Karpas-422 (cell line): ENCODE measurements around the gene IGFBP7. TPM values are rescaled to one million over a fixed set of nuclear protein-coding genes. Genes with fewer than 3 reads are reported as not detected.

ENCODE experiments used
- DNase-seq: peaks from one replicate; pipeline ENCODE4 v3.0.0-alpha.2; 2015
- H2AFZ ChIP-seq: fragments of 200-600 bp; sonication (generic); 2 replicates; pipeline ENCODE4 v1.6.1; 2014; ENCODE audit warnings: antibody characterized with exemption, low read length, mixed read lengths
- H3K27ac ChIP-seq: fragments of 200-600 bp; sonication (generic); 2 replicates; pipeline ENCODE4 v1.5.1; 2014; ENCODE audit warnings: mild to moderate bottlenecking, low read length, moderate library complexity
- H3K27me3 ChIP-seq: fragments of 200-600 bp; sonication (generic); 2 replicates; pipeline ENCODE4 v1.6.1; 2014; ENCODE audit warnings: low read length, mixed read lengths
- H3K36me3 ChIP-seq: fragments of 200-600 bp; sonication (generic); 2 replicates; pipeline ENCODE4 v1.6.1; 2014; ENCODE audit warnings: low read length, mixed read lengths; ENCODE audit not compliant: insufficient read depth
- H3K4me1 ChIP-seq: fragments of 200-600 bp; sonication (generic); 2 replicates; pipeline ENCODE4 v1.6.1; 2014; ENCODE audit warnings: mild to moderate bottlenecking, low read length, mixed read lengths
- H3K4me2 ChIP-seq: fragments of 200-600 bp; sonication (generic); 2 replicates; pipeline ENCODE4 v1.6.1; 2014; ENCODE audit warnings: low read length, low read depth, mild to moderate bottlenecking; ENCODE audit not compliant: poor library complexity, severe bottlenecking
- H3K4me3 ChIP-seq: fragments of 200-600 bp; sonication (generic); 2 replicates; pipeline ENCODE4 v1.5.1; 2014; ENCODE audit warnings: mild to moderate bottlenecking, antibody characterized with exemption, low read length, mixed read lengths
- H3K79me2 ChIP-seq: fragments of 200-600 bp; sonication (generic); 2 replicates; pipeline ENCODE4 v1.6.1; 2014; ENCODE audit warnings: mild to moderate bottlenecking, low read length, mixed read lengths
- H3K9ac ChIP-seq: fragments of 200-600 bp; sonication (generic); 2 replicates; pipeline ENCODE4 v1.6.0; 2014; ENCODE audit warnings: low read length
- H3K9me2 ChIP-seq: fragments of 200-600 bp; sonication (generic), shearing (Covaris generic); replicated peaks from 2 replicates; pipeline ENCODE4 v1.6.0; 2014; ENCODE audit warnings: mild to moderate bottlenecking, low read length, moderate library complexity; ENCODE audit not compliant: insufficient read depth
- H3K9me3 ChIP-seq: fragments of 300-700, 200-600 bp; sonication (generic); 2 replicates; pipeline ENCODE4 v1.6.1; 2014; ENCODE audit warnings: low read length, mixed read lengths
- H4K20me1 ChIP-seq: fragments of 200-600 bp; sonication (generic); 2 replicates; pipeline ENCODE4 v1.6.1; 2014; ENCODE audit warnings: mild to moderate bottlenecking, antibody characterized with exemption, low read length, low read depth; ENCODE audit not compliant: insufficient read depth
- total RNA-seq: library from RNA; depleted of rRNA; stranded (reverse); fragments of >200 nt; shearing (Covaris generic); gene quantifications from 2 replicates; pipeline ENCODE4 v1.2.3, GENCODE V29; 2014; ENCODE audit warnings: low replicate concordance

The IGFBP7 gene
- total RNA-seq, 1 experiment from 2014 or later: not detected

- DNase-seq: no peak
- Histone ChIP-seq H3K9me3 (no peaks in the 10 kb centered on the region), H3K79me2 (no peaks in the 10 kb centered on the region), H3K4me3 (no peak overlapping the region), H3K9me2 (no peaks in the 10 kb centered on the region), H3K27me3 (no peaks in the 10 kb centered on the region), H3K4me1 (no peaks in the 10 kb centered on the region), H3K36me3 (no peaks in the 10 kb centered on the region), H2AFZ (no peak overlapping the region), H4K20me1 (no peaks in the 10 kb centered on the region), H3K4me2 (no peak overlapping the region), H3K9ac (no peak overlapping the region), H3K27ac (no peak overlapping the region)
Measured at GRCh38 chr4:57144466-57144865, 34.3 kb upstream of the IGFBP7 start.

DNA sequence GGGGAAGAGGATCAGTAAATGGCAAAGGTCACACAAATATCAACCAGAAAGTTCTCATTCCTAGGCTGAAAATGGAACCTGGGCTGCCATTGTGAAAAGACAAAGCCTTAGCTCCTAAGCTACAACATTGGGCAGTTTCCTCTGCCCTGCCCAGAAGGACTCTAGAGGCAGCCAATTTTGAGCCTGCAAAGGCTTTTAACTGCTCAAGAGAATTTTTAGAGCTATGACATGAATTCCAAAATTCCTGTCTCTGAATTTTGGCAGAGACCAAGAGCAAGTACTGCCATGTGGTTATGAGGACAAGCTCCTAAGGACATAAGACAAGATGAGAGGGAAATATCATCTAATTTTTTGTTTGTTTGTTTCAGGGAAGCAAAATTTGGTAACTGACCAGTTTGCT, 29.6 kb upstream of the IGFBP7 start:
- H3K9me3 ChIP-seq: no peaks in the 10 kb centered on the region
- no peak for DNase-seq
- H3K4me3 ChIP-seq: no peak overlapping the region
- no peak overlapping the region for H2AFZ ChIP-seq
- no peaks in the 10 kb centered on the region for H3K27me3 ChIP-seq
- H3K27ac ChIP-seq: no peak overlapping the region
- H4K20me1 ChIP-seq: no peaks in the 10 kb centered on the region
- no peak overlapping the region for H3K4me2 ChIP-seq
- H3K79me2 ChIP-seq: no peaks in the 10 kb centered on the region
- no peaks in the 10 kb centered on the region for H3K36me3 ChIP-seq
- no peak overlapping the region for H3K9ac ChIP-seq
- no peaks in the 10 kb centered on the region for H3K4me1 ChIP-seq
- no peaks in the 10 kb centered on the region for H3K9me2 ChIP-seq

- Histone ChIP-seq H3K27ac (no peak overlapping the region), H3K79me2 (no peaks in the 10 kb centered on the region), H3K36me3 (no peaks in the 10 kb centered on the region), H3K4me3 (no peak overlapping the region), H3K4me2 (no peak overlapping the region), H3K9me3 (no peaks in the 10 kb centered on the region), H4K20me1 (no peaks in the 10 kb centered on the region), H3K4me1 (no peaks in the 10 kb centered on the region), H2AFZ (no peak overlapping the region), H3K9ac (no peak overlapping the region), H3K9me2 (no peaks in the 10 kb centered on the region), H3K27me3 (no peaks in the 10 kb centered on the region)
- no peak for DNase-seq
Measured at GRCh38 chr4:57137261-57137660, 27.1 kb upstream of the IGFBP7 start.

GRCh38 chr4:57136281-57136680, 26.1 kb upstream of the IGFBP7 start:
- Histone ChIP-seq H2AFZ (no peak overlapping the region), H3K9me3 (no peaks in the 10 kb centered on the region)
- no peak for DNase-seq

DNA sequence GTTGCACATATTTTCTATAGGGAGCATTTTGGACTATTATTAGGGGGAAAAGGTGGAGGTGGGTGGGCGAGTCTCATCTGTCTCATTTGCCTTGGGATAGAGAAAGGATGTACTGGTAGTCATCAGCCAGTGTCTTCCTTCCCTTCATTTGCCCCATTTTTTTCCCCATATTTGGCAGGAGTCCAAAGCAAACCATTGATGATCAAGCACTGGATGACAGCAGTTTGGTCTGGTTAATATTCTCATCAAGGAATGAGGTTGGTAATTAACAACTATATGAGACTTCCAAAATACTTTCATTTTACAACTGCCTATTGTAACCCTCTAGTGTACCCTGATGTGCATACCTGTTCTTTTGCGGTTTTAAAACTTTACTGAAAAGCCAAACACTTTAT, 22.6 kb upstream of the IGFBP7 start:
- H3K4me3 ChIP-seq: no peak overlapping the region
- no peaks in the 10 kb centered on the region for H3K9me3 ChIP-seq
- no peak overlapping the region for H2AFZ ChIP-seq
- no peaks in the 10 kb centered on the region for H3K36me3 ChIP-seq
- H3K9ac ChIP-seq: no peak overlapping the region
- no peaks in the 10 kb centered on the region for H4K20me1 ChIP-seq
- no peaks in the 10 kb centered on the region for H3K79me2 ChIP-seq
- H3K27me3 ChIP-seq: no peaks in the 10 kb centered on the region
- H3K9me2 ChIP-seq: no peaks in the 10 kb centered on the region
- no peak for DNase-seq
- no peak overlapping the region for H3K4me2 ChIP-seq
- no peaks in the 10 kb centered on the region for H3K4me1 ChIP-seq
- no peak overlapping the region for H3K27ac ChIP-seq

More at GRCh38 chr4:57136281-57136680, 26.1 kb upstream of the IGFBP7 start:
- Histone ChIP-seq H3K4me1 (no peaks in the 10 kb centered on the region), H3K36me3 (no peaks in the 10 kb centered on the region), H3K27me3 (no peaks in the 10 kb centered on the region), H4K20me1 (no peaks in the 10 kb centered on the region), H3K79me2 (no peaks in the 10 kb centered on the region), H3K9ac (no peak overlapping the region), H3K9me2 (no peaks in the 10 kb centered on the region), H3K27ac (no peak overlapping the region), H3K4me2 (no peak overlapping the region), H3K4me3 (no peak overlapping the region)

DNA sequence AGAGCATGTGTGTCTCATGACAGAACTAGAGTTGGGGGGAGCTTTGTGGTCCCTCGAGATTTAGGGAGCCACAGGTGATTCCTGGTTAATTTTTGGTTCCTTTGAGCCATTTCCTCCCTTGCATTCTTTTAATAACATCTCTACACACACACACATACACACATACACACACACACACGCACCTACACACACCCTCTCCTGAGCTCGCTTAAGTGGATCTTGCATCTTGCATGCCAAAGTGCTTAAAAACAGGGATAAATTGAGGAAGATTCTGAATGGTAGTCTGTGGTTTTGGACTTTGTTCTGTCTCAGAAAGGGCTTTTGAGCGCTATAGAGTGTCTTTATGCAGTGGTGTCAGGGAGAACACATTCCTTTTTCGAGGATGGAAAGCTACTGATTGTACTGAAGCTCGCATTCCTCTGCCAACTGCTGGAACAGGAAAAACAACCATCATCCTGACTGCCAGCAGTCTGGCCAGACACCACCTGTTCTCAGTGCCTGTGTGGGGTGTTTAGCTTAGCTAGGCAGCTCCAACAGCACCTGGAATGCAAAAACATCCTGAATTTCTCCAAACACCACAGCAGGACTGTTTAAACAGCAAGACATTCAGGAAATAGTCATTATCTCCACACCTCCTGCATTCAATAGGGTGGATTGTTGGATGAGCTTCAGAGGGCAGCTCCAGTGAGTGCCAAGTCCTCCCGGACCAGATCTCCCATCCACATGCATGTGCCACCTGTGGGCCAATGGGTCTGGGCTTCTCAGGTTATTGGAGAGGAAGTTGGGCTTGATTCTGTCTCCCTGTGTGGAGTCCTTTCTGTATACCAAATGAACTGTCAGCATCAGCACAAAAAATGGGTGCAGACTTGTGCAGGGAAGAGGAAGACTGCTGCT, 21.9 kb upstream of the IGFBP7 start:
- no peaks in the 10 kb centered on the region for H3K9me3 ChIP-seq
- no peaks in the 10 kb centered on the region for H3K9me2 ChIP-seq
- H3K79me2 ChIP-seq: no peaks in the 10 kb centered on the region
- no peaks in the 10 kb centered on the region for H3K36me3 ChIP-seq
- H3K4me1 ChIP-seq: no peaks in the 10 kb centered on the region
- no peaks in the 10 kb centered on the region for H4K20me1 ChIP-seq
- no peak overlapping the region for H3K27ac ChIP-seq
- H2AFZ ChIP-seq: no peak overlapping the region
- no peak for DNase-seq
- H3K4me3 ChIP-seq: no peak overlapping the region
- H3K4me2 ChIP-seq: no peak overlapping the region
- H3K27me3 ChIP-seq: no peaks in the 10 kb centered on the region
- H3K9ac ChIP-seq: no peak overlapping the region

GRCh38 chr4:57129477-57129876, 19.3 kb upstream of the IGFBP7 start:
- H4K20me1 ChIP-seq: no peaks in the 10 kb centered on the region
- no peaks in the 10 kb centered on the region for H3K79me2 ChIP-seq
- no peak overlapping the region for H2AFZ ChIP-seq
- no peaks in the 10 kb centered on the region for H3K4me1 ChIP-seq
- H3K36me3 ChIP-seq: no peaks in the 10 kb centered on the region
- no peak overlapping the region for H3K9ac ChIP-seq
- H3K27me3 ChIP-seq: no peaks in the 10 kb centered on the region
- H3K4me3 ChIP-seq: no peak overlapping the region
- H3K9me2 ChIP-seq: no peaks in the 10 kb centered on the region
- no peaks in the 10 kb centered on the region for H3K9me3 ChIP-seq
- no peak overlapping the region for H3K4me2 ChIP-seq
- no peak overlapping the region for H3K27ac ChIP-seq
- no peak for DNase-seq

DNA sequence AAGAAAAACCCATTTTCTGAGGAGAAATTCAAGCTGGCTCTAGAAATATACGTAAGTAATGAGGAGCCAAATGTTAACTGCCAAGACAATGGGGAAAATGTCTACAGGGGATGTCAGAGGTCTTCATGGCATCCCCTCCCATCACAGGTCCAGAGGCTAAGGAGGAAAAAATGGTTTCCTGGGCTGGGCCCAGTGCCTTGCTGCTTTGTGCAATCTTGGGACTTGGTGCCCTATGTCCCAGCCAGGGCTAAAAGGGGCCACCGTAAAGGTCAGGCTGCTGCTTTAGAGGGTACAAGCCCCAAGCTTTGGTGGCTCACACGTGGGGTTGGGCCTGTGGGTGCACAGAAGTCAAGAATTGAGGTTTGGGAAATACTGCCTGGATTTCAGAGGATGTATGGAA, 17.2 kb upstream of the IGFBP7 start:
- Histone ChIP-seq H3K27ac (no peak overlapping the region), H3K9me2 (no peaks in the 10 kb centered on the region), H3K27me3 (no peaks in the 10 kb centered on the region), H3K9ac (no peak overlapping the region), H3K36me3 (no peaks in the 10 kb centered on the region), H3K4me1 (no peaks in the 10 kb centered on the region), H3K9me3 (no peaks in the 10 kb centered on the region), H3K79me2 (no peaks in the 10 kb centered on the region), H4K20me1 (no peaks in the 10 kb centered on the region), H2AFZ (no peak overlapping the region), H3K4me2 (no peak overlapping the region), H3K4me3 (no peak overlapping the region)
- no peak for DNase-seq
